Peyer's patch (tissue), 4 donors: ENCODE data around the gene OXNAD1. TPM values are rescaled to one million over a fixed set of nuclear protein-coding genes. Genes with fewer than 3 reads are reported as not detected.

Experiments
- DNase-seq, 3 donors: peaks; one replicate each; pipeline ENCODE4 v3.0.0-alpha.2; 2017 to 2019
- H3K27ac ChIP-seq, 4 donors: fragments of 200-600 bp; sonication (generic); one replicate each; pipeline ENCODE4 v1.5.1; 2016 to 2019
- H3K27me3 ChIP-seq, 2 donors: fragments of 200-600 bp; sonication (generic); one replicate each; pipeline ENCODE4 v1.5.1; 2019
- H3K36me3 ChIP-seq, 3 donors: fragments of 200-600 bp; sonication (generic); one replicate each; pipeline ENCODE4 v1.5.1; 2016 to 2019
- H3K4me1 ChIP-seq, 4 donors: fragments of 200-600 bp; sonication (generic); one replicate each; pipeline ENCODE4 v1.5.1; 2016 to 2019
- H3K4me3 ChIP-seq, 4 donors: fragments of 200-600 bp; sonication (generic); 1 replicate in 3 of 4; 2 replicates in 1 of 4; pipeline ENCODE4 v1.5.1; 2016 to 2019; ENCODE audit warnings: mild to moderate bottlenecking in 1 of 4
- H3K9me3 ChIP-seq, 4 donors: fragments of 200-600 bp; sonication (generic); one replicate each; pipeline ENCODE4 v1.5.1; 2016 to 2019; ENCODE audit warnings: mild to moderate bottlenecking in 1 of 4
- POLR2A ChIP-seq, 2 donors: fragments of 450-650 bp; IDR thresholded peaks; one replicate each; pipeline ENCODE4 v1.5.1; 2017; ENCODE audit warnings: antibody characterized with exemption in 2 of 2, mild to moderate bottlenecking in 2 of 2, moderate library complexity in 2 of 2
- total RNA-seq, 4 donors: library from RNA; depleted of rRNA; stranded (reverse); fragments of >200 nt; gene quantifications; one replicate each; pipeline ENCODE4 v1.1.0, GENCODE V29; 2016
- TF ChIP-seq, protein P1 (sequence below), 6 experiments: fragments of 450-650 bp in 4 of 6; fragments of 200-600 bp in 2 of 6; sonication (generic) in 1 of 6; IDR thresholded peaks; one replicate each; pipeline ENCODE4 v1.5.1; 2017 to 2019; ENCODE audit warnings: antibody characterized with exemption in 6 of 6, mild to moderate bottlenecking in 3 of 6, moderate library complexity in 1 of 6

The OXNAD1 gene
- total RNA-seq, 4 donors from 2014 or later: 44.5 to 45.8 (median 45.2) TPM

DNA sequence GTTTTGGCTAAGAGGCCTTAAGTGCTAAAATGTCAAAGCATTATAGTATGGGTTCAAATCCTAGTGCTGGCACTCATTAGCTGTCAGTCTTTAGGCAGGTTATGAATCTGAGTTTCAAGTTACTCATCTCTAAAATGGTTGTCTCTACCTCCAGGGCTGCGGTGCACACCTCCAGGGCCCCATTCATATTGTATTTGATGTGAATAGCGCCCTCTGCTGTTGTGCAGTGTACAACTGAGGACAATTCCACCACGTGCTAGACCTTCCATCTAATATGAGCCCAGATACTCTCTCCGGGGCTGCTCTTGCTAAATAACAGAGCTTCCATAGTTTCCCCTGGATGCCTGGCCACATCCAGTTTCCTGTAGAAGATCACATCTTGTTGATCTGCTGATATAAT lies 54.3 kb downstream of the OXNAD1 start:
- peak in 2 of 3 donors; percentile 72 to 81 for DNase-seq
- Histone ChIP-seq H3K9me3 (no peaks in the 10 kb centered on the region), H3K4me3 (no peak overlapping the region), H3K27ac (peak overlapping the region in 2 of 4 donors; percentile 27 to 63), H3K4me1 (peaks cover 0 to 6% (median 0%) of the 10 kb centered on the region in 4 donors), H3K36me3 (peaks cover 0 to 75% (median 0%) of the 10 kb centered on the region in 3 donors), H3K27me3 (no peaks in the 10 kb centered on the region)
- TF ChIP-seq, protein P1, sequence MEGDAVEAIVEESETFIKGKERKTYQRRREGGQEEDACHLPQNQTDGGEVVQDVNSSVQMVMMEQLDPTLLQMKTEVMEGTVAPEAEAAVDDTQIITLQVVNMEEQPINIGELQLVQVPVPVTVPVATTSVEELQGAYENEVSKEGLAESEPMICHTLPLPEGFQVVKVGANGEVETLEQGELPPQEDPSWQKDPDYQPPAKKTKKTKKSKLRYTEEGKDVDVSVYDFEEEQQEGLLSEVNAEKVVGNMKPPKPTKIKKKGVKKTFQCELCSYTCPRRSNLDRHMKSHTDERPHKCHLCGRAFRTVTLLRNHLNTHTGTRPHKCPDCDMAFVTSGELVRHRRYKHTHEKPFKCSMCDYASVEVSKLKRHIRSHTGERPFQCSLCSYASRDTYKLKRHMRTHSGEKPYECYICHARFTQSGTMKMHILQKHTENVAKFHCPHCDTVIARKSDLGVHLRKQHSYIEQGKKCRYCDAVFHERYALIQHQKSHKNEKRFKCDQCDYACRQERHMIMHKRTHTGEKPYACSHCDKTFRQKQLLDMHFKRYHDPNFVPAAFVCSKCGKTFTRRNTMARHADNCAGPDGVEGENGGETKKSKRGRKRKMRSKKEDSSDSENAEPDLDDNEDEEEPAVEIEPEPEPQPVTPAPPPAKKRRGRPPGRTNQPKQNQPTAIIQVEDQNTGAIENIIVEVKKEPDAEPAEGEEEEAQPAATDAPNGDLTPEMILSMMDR (IDR thresholded peaks at IDR 0.05): peak in 4 of 6 experiments; percentile 35 to 45 (median 44)
- no peak for TF ChIP-seq POLR2A (IDR thresholded peaks at IDR 0.05)

DNA sequence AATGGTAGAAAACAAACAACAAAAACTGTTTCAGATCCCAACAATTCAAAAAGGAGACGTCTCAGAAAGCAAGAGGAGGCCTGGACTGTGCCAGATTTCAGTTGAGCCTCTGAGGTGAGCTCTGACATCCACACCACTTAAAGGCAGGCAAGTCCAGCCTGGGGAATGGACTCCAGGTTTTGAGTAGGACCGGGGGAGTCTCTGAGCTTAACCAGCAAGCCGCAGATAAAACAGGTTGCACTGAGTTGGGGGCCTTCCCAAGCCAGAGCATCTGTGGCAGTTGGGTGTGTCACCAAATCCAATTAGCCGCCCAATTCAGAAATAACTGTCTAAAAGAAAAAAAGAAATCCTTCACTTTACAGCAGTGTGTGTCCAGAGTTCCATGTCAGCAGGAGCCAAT lies 54.7 kb downstream of the OXNAD1 start:
- Histone ChIP-seq H3K4me3 (no peak overlapping the region), H3K27ac (no peak overlapping the region), H3K9me3 (no peaks in the 10 kb centered on the region), H3K36me3 (peaks cover 0 to 71% (median 0%) of the 10 kb centered on the region in 3 donors), H3K27me3 (no peaks in the 10 kb centered on the region), H3K4me1 (peaks cover 0 to 6% (median 0%) of the 10 kb centered on the region in 4 donors)
- no peak for TF ChIP-seq POLR2A (IDR thresholded peaks at IDR 0.05)
- TF ChIP-seq, protein P1 (IDR thresholded peaks at IDR 0.05): no peak
- no peak for DNase-seq

DNA sequence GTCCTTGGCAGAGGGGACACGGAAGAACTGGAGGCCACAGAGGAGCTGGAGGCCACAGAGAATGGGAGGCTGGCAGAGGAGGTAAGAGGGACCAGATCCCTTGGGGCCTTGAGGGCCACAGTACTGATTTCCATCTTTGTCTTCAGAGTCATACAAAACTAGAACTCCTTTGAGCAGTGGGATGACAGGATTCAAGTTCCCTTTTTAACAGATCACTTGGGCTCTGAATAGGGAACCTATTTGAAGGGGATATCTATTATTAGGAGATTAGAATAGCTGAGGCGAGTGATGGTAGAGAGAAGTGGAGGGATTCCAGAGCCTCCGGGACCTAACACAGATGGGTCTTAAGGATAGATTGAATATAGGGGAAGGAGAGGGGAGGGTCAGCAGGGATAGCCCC lies 55.7 kb downstream of the OXNAD1 start:
- H3K4me3 ChIP-seq: no peak overlapping the region
- H3K4me1 ChIP-seq: peaks cover 0 to 6% (median 0%) of the 10 kb centered on the region in 4 donors
- H3K27ac ChIP-seq: no peak overlapping the region
- H3K36me3 ChIP-seq: peaks cover 0 to 71% (median 0%) of the 10 kb centered on the region in 3 donors
- no peaks in the 10 kb centered on the region for H3K9me3 ChIP-seq
- TF ChIP-seq POLR2A (IDR thresholded peaks at IDR 0.05): no peak
- TF ChIP-seq, protein P1 (IDR thresholded peaks at IDR 0.05): no peak
- no peaks in the 10 kb centered on the region for H3K27me3 ChIP-seq
- DNase-seq: no peak

DNA sequence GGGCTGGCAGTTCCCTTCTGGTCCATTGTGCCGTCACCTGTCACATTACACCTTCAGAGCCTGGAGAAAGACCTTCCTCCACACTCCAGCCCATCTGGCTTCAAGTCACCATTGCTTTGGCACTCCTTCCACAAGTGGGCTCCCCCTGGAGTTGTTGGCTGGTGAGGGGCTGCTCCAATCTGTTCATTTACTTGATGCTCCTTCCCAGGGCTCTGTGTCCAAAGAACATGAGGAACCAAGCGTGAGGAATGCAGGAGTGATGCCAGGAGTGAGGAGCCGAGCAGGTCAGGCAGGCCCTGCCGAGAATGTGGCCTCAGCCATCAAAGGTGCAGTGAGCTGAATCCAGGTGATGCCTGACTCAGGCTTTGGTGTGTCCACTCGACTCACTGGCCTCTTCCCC lies 57.2 kb downstream of the OXNAD1 start:
- H3K9me3 ChIP-seq: no peaks in the 10 kb centered on the region
- H3K36me3 ChIP-seq: peaks cover 0 to 74% (median 0%) of the 10 kb centered on the region in 3 donors
- H3K27me3 ChIP-seq: no peaks in the 10 kb centered on the region
- no peak overlapping the region for H3K4me3 ChIP-seq
- H3K4me1 ChIP-seq: peaks cover 0 to 6% (median 0%) of the 10 kb centered on the region in 4 donors
- H3K27ac ChIP-seq: no peak overlapping the region
- no peak for TF ChIP-seq POLR2A (IDR thresholded peaks at IDR 0.05)
- TF ChIP-seq, protein P1 (IDR thresholded peaks at IDR 0.05): no peak
- no peak for DNase-seq

DNA sequence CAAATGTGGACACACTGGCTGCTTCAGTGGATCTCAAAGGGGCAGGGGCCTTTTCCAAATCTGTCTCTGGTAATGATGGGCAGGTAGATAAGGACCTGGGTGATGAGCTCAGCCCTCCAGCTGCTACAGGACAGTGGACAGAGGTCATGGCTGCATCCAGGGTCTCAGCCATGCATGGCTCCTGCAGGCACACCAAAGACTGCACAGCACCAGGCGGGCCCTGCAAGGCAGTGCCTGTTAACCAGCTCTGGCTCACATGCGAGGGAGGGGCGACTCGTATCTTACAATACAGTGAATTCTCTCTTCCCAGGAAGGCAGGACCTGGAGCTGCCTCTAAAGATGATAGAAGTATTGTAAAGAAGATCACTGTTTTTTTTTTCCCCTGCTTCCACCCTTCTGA lies 58.7 kb downstream of the OXNAD1 start:
- TF ChIP-seq POLR2A (IDR thresholded peaks at IDR 0.05): no peak
- TF ChIP-seq, protein P1 (IDR thresholded peaks at IDR 0.05): no peak
- Histone ChIP-seq H3K27me3 (no peaks in the 10 kb centered on the region), H3K36me3 (peaks cover 0 to 76% (median 0%) of the 10 kb centered on the region in 3 donors), H3K4me3 (no peak overlapping the region), H3K9me3 (no peaks in the 10 kb centered on the region), H3K27ac (no peak overlapping the region), H3K4me1 (peaks cover 0 to 2% (median 0%) of the 10 kb centered on the region in 4 donors)
- DNase-seq: no peak

DNA sequence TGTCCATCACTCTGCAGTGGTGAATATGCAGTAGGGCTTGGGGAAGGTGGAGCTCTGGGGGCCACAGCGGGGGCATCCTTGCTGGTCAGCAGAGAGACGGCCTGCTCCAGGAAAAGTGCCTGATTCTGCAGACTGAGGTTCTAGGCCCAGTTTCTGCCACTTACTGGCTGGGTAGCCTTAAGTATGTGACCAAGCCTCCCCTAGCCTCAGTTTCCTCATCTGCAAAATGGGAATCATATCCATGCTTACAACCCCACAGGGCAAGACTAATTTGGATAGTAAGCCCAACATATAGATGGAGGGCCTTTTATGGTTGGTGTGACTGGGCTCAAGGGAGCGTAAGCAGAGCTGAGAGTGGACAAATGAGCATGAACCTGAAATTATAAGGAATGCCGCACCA lies 60.8 kb downstream of the OXNAD1 start:
- Histone ChIP-seq H3K4me1 (no peaks in the 10 kb centered on the region), H3K36me3 (peaks cover 0 to 66% (median 0%) of the 10 kb centered on the region in 3 donors), H3K9me3 (no peaks in the 10 kb centered on the region), H3K27me3 (no peaks in the 10 kb centered on the region), H3K4me3 (no peak overlapping the region), H3K27ac (no peak overlapping the region)
- TF ChIP-seq, protein P1 (IDR thresholded peaks at IDR 0.05): no peak
- TF ChIP-seq POLR2A (IDR thresholded peaks at IDR 0.05): no peak
- DNase-seq: no peak
